A549 (cell line): ENCODE results near the gene HSPB7. TPM values are rescaled to one million over a fixed set of nuclear protein-coding genes. Genes with fewer than 3 reads are reported as not detected.

ENCODE experiments used
- ATAC-seq, 2 experiments: fragments of 200-7000 bp in 1 of 2; fragments of >200 bp in 1 of 2; cut with Nextera tagmentation in 1 of 2; cut with Tn5 transposase in 1 of 2; 3 replicates each; pipeline versions ENCODE4 v1.8.0 to v1.9.1; 2018 to 2020; ENCODE audit warnings: mild to moderate bottlenecking in 1 of 2, moderate library complexity in 1 of 2
- CTCF ChIA-PET: fragments of 300-600 bp; sonication (Branson Sonifier 250); formaldehyde crosslinking; extraction: SDS; loops from one replicate; lab custom pipeline; 2021; ENCODE audit warnings: antibody characterized with exemption, inconsistent platforms; lab: Yijun Ruan, JAX
- POLR2A ChIA-PET: fragments of 350-600 bp; formaldehyde crosslinking; extraction: SDS; loops from one replicate; lab custom pipeline; 2021; ENCODE audit warnings: antibody characterized with exemption, inconsistent platforms; lab: Yijun Ruan, JAX
- DNase-seq, 2 experiments: peaks; one replicate each; pipeline versions ENCODE4 v3.0.0 to v3.0.0-alpha.2; 2011 to 2016; ENCODE audit warnings: low read depth in 1 of 2, low spot score in 1 of 2
- FAIRE-seq: peaks from 2 replicates; lab custom pipeline; 2011; peaks lifted over from hg19 to GRCh38; lab: Jason Lieb, UNC
- H3K27ac ChIP-seq, 2 experiments: fragments of >200 bp; sonication (Bioruptor Twin); formaldehyde crosslinking; 3 replicates each; pipeline ENCODE4 v1.5.1; 2016 to 2017
- H3K4me1 ChIP-seq: fragments of >200 bp; sonication (Bioruptor Twin); formaldehyde crosslinking; 3 replicates; pipeline ENCODE4 v1.6.1; 2016
- H3K4me2 ChIP-seq: fragments of >200 bp; sonication (Bioruptor Twin); formaldehyde crosslinking; 3 replicates; pipeline ENCODE4 v1.6.1; 2016
- H3K4me3 ChIP-seq: fragments of >200 bp; sonication (Bioruptor Twin); formaldehyde crosslinking; 3 replicates; pipeline ENCODE4 v1.5.1; 2016
- H3K9me3 ChIP-seq: fragments of >200 bp; sonication (Bioruptor Twin); formaldehyde crosslinking; 3 replicates; pipeline ENCODE4 v1.6.1; 2016
- EHF ChIP-seq: fragments of 250-450 bp; sonication (Bioruptor Pico); IDR thresholded peaks from 2 replicates; pipeline ENCODE4 v1.5.0; 2020; ENCODE audit warnings: mild to moderate bottlenecking
- ESRRA ChIP-seq: fragments of 150-350 bp; IDR thresholded peaks from 2 replicates; pipeline ENCODE4 v1.6.1; 2014; ENCODE audit warnings: mild to moderate bottlenecking, low read length, borderline replicate concordance
- FOSB ChIP-seq: fragments of 250-450 bp; sonication (Bioruptor Pico); IDR thresholded peaks from 2 replicates; pipeline ENCODE4 v1.5.0; 2020; ENCODE audit warnings: mild to moderate bottlenecking, moderate library complexity
- FOSL2 ChIP-seq, 2 experiments: fragments of 450-650 bp in 1 of 2; fragments of >200 bp in 1 of 2; sonication (Bioruptor Twin) in 1 of 2; formaldehyde crosslinking; IDR thresholded peaks; 2 replicates each; pipeline versions ENCODE4 v1.5.0 to v1.6.1; 2016 to 2020; ENCODE audit warnings: mild to moderate bottlenecking in 1 of 2, moderate library complexity in 1 of 2
- FOXS1 ChIP-seq: fragments of 250-450 bp; sonication (Bioruptor Pico); IDR thresholded peaks from 2 replicates; pipeline ENCODE4 v1.5.0; 2020; ENCODE audit warnings: mild to moderate bottlenecking, moderate library complexity
- HOXA7 ChIP-seq: fragments of 250-450 bp; sonication (Bioruptor Pico); IDR thresholded peaks from 2 replicates; pipeline ENCODE4 v1.5.0; 2020; ENCODE audit warnings: mild to moderate bottlenecking, moderate library complexity
- HOXB13 ChIP-seq: fragments of 250-450 bp; sonication (Bioruptor Pico); IDR thresholded peaks from 2 replicates; pipeline ENCODE4 v1.5.0; 2020; ENCODE audit warnings: low read depth, mild to moderate bottlenecking, moderate library complexity
- JUN ChIP-seq, 2 experiments: fragments of >200 bp; sonication (Bioruptor Twin); formaldehyde crosslinking; IDR thresholded peaks; 2 replicates in 1 of 2; 3 replicates in 1 of 2; pipeline ENCODE4 v1.6.1; 2016 to 2017
- KDM1A ChIP-seq: fragments of 200-600 bp; sonication (generic); IDR thresholded peaks from 2 replicates; pipeline ENCODE4 v1.6.1; 2016; ENCODE audit warnings: low read depth, mild to moderate bottlenecking
- MAZ ChIP-seq: fragments of 150-350 bp; IDR thresholded peaks from 2 replicates; pipeline ENCODE4 v1.6.1; 2014; ENCODE audit warnings: antibody characterized with exemption, low read depth, low read length, borderline replicate concordance
- NFE2L2 ChIP-seq: fragments of 150-350 bp; conservative IDR thresholded peaks from 2 replicates; pipeline ENCODE4 v1.6.1; 2014; ENCODE audit warnings: low read length
- NPAS2 ChIP-seq: fragments of 250-450 bp; sonication (Bioruptor Pico); IDR thresholded peaks from 2 replicates; pipeline ENCODE4 v1.8.0; 2022; ENCODE audit warnings: mild to moderate bottlenecking, moderate library complexity, borderline replicate concordance
- NR3C1 ChIP-seq: fragments of >200 bp; sonication (Bioruptor Twin); formaldehyde crosslinking; IDR thresholded peaks from 3 replicates; pipeline ENCODE4 v1.6.1; 2017
- PHF8 ChIP-seq: fragments of 200-600 bp; sonication (generic); IDR thresholded peaks from 2 replicates; pipeline ENCODE4 v1.6.1; 2016; ENCODE audit warnings: low read depth, mild to moderate bottlenecking, antibody characterized with exemption, moderate library complexity, borderline replicate concordance
- POLR2AphosphoS2 ChIP-seq: conservative IDR thresholded peaks from 2 replicates; pipeline ENCODE4 v1.6.1; 2012; ENCODE audit warnings: low read length, improper control_type of control experiment, inconsistent platforms
- RARB ChIP-seq: fragments of 250-450 bp; sonication (Bioruptor Pico); IDR thresholded peaks from 2 replicates; pipeline ENCODE4 v1.8.0; 2021; ENCODE audit warnings: mild to moderate bottlenecking, moderate library complexity
- RCOR1 ChIP-seq: fragments of 150-350 bp; IDR thresholded peaks from 2 replicates; pipeline ENCODE4 v1.6.1; 2014; ENCODE audit warnings: antibody characterized with exemption, low read length, low read depth
- RFX5 ChIP-seq: fragments of 450-650 bp; IDR thresholded peaks from 2 replicates; pipeline ENCODE4 v1.7.1; 2014; ENCODE audit warnings: antibody characterized with exemption, mild to moderate bottlenecking, moderate library complexity
- RNF2 ChIP-seq: fragments of 200-600 bp; sonication (generic); IDR thresholded peaks from 2 replicates; pipeline ENCODE4 v1.6.1; 2016; ENCODE audit warnings: low read depth, mild to moderate bottlenecking, antibody characterized with exemption, moderate library complexity, borderline replicate concordance
- TFCP2L1 ChIP-seq: fragments of 250-450 bp; sonication (Bioruptor Pico); IDR thresholded peaks from 2 replicates; pipeline ENCODE4 v1.5.0; 2021; ENCODE audit warnings: mild to moderate bottlenecking
- TP53 ChIP-seq: fragments of 250-450 bp; sonication (Bioruptor Pico); IDR thresholded peaks from 2 replicates; pipeline ENCODE4 v1.5.0; 2021; ENCODE audit warnings: mild to moderate bottlenecking, moderate library complexity
- ZFP36 ChIP-seq: fragments of 450-650 bp; IDR thresholded peaks from 2 replicates; pipeline ENCODE4 v1.6.1; 2014; ENCODE audit warnings: borderline replicate concordance; ENCODE audit not compliant: partially characterized antibody
- ZSCAN20 ChIP-seq: fragments of 250-450 bp; sonication (Bioruptor Pico); IDR thresholded peaks from 2 replicates; pipeline ENCODE4 v1.8.0; 2022; ENCODE audit warnings: mild to moderate bottlenecking, moderate library complexity
- WGBS: methylation state at CpG from one replicate; pipeline ENCODE4 v1.1.6; 2017; ENCODE audit errors: missing lambda C conversion rate; 5-methylcytosine and 5-hydroxymethylcytosine counted together
- polyA plus RNA-seq, 4 experiments: library from polyadenylated mRNA; depleted of rRNA in 3 of 4; stranded (reverse); fragments of >200 nt; fragmentation: RNase III in 1 of 4; extraction: RNeasy Plus Mini Kit Qiagen cat#74134 plus additional on column Dnase treatment in 1 of 4; gene quantifications; 2 replicates in 3 of 4; 3 replicates in 1 of 4; pipeline ENCODE4 v1.2.3, GENCODE V29; 2011 to 2017
- TF ChIP-seq, protein P1 (sequence below): IDR thresholded peaks from 2 replicates; pipeline ENCODE4 v1.6.1; 2012
- TF ChIP-seq, protein P2 (sequence below): fragments of 200-600 bp; sonication (generic); IDR thresholded peaks from 2 replicates; pipeline ENCODE4 v1.6.1; 2016; ENCODE audit warnings: antibody characterized with exemption, mild to moderate bottlenecking, moderate library complexity

The HSPB7 gene
- polyA plus RNA-seq, 2 of the 4 experiments (the other 2 are of a cell fraction), result not detected

DNA sequence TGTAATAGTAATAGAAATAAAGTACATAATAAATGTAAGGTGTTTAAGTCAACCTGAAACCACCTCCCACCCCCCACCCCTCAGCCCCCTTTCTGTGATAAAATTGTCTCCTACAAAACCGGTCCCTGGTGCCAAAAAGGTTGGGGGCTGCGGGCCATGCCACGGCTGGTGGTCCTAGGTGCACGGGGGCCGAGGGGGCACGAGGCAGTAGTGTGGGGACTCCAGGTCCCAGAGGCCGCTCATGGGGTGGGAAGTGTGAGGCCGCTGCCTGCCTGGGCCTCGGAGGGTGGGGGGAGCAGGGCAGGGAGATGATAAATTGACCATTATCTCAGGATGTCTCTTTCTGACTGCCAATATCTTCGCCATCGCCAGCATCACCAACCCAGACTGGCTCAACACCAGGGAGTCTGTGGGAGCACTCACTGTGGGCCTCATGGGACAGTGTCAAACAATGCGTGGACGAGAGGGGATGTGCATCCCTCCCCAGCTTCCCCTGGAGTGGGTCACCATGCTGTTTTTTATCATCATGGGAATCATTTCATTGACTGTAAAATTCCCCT lies 48.4 kb downstream of the HSPB7 start:
- peaks cover 8% of the 10 kb centered on the region; the same call in 1 of the 3 replicates for H3K9me3 ChIP-seq
- peaks cover 7% of the 10 kb centered on the region; the same call in 1 of the 3 replicates for H3K4me1 ChIP-seq
- no peak for FAIRE-seq
- ChIA-PET POLR2A (no interaction called here), CTCF (interaction anchor here (2.0 kb wide), 1 partner anchor 25 kb away, joined by 6 read pairs; no protein-coding TSS in a partner anchor)
- ATAC-seq, result no peak
- no peak overlapping the region for H3K4me2 ChIP-seq
- no peak overlapping the region for H3K27ac ChIP-seq
- 96% methylated on average over 13 of the region's 13 CpGs for WGBS
- no peak for DNase-seq
- TF ChIP-seq RNF2 (no peak), MAZ (no peak), ZSCAN20 (no peak), POLR2AphosphoS2 (no peak), RCOR1 (no peak), HOXB13 (CRISPR knock-in tag) (no peak), FOXS1 (CRISPR knock-in tag) (no peak), KDM1A (no peak)
- H3K4me3 ChIP-seq, result no peak overlapping the region

DNA sequence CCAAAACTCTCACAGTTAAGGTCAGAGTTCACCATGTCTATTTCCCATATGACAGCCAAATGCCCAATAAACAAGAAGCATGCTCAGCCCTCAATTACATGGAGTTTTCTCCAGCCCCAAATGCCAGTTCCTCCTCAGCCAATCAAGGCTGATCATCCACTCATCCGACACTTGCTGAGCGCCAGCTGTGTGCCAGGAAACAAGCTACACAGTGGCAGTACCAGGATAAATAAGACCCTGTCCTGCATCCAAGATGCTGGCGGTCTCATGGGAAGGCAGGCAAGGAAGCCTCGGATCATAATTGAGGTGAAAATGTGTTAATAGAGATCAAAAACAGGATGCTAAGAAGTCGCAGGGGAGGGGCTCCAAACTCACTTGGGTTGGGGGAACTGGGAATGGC lies 49.7 kb downstream of the HSPB7 start:
- TF ChIP-seq FOXS1 (CRISPR knock-in tag), result no peak
- no peak for TF ChIP-seq RFX5
- TF ChIP-seq NR3C1, result no peak
- no peak for TF ChIP-seq ZFP36
- no peak for TF ChIP-seq FOSL2 (IDR thresholded peaks at IDR 0.05)
- TF ChIP-seq FOSL2 (CRISPR knock-in tag; IDR thresholded peaks at IDR 0.05), result no peak
- TF ChIP-seq NPAS2 (CRISPR knock-in tag), result no peak
- TF ChIP-seq, protein P1, sequence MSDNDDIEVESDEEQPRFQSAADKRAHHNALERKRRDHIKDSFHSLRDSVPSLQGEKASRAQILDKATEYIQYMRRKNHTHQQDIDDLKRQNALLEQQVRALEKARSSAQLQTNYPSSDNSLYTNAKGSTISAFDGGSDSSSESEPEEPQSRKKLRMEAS, result no peak
- TF ChIP-seq FOSB (CRISPR knock-in tag), result no peak
- TF ChIP-seq, protein P2, sequence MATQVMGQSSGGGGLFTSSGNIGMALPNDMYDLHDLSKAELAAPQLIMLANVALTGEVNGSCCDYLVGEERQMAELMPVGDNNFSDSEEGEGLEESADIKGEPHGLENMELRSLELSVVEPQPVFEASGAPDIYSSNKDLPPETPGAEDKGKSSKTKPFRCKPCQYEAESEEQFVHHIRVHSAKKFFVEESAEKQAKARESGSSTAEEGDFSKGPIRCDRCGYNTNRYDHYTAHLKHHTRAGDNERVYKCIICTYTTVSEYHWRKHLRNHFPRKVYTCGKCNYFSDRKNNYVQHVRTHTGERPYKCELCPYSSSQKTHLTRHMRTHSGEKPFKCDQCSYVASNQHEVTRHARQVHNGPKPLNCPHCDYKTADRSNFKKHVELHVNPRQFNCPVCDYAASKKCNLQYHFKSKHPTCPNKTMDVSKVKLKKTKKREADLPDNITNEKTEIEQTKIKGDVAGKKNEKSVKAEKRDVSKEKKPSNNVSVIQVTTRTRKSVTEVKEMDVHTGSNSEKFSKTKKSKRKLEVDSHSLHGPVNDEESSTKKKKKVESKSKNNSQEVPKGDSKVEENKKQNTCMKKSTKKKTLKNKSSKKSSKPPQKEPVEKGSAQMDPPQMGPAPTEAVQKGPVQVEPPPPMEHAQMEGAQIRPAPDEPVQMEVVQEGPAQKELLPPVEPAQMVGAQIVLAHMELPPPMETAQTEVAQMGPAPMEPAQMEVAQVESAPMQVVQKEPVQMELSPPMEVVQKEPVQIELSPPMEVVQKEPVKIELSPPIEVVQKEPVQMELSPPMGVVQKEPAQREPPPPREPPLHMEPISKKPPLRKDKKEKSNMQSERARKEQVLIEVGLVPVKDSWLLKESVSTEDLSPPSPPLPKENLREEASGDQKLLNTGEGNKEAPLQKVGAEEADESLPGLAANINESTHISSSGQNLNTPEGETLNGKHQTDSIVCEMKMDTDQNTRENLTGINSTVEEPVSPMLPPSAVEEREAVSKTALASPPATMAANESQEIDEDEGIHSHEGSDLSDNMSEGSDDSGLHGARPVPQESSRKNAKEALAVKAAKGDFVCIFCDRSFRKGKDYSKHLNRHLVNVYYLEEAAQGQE, result no peak
- no peak for TF ChIP-seq TFCP2L1 (CRISPR knock-in tag)
- TF ChIP-seq JUN (IDR thresholded peaks at IDR 0.05), result no peak
- no peak for TF ChIP-seq HOXA7 (CRISPR knock-in tag)
- no peak for TF ChIP-seq NFE2L2
- TF ChIP-seq ESRRA, result no peak
- no peak for TF ChIP-seq RARB (CRISPR knock-in tag)
- TF ChIP-seq RCOR1, result no peak
- TF ChIP-seq PHF8, result no peak
- TF ChIP-seq RNF2, result no peak
- no peak for TF ChIP-seq TP53 (CRISPR knock-in tag)
- no peak for TF ChIP-seq EHF (CRISPR knock-in tag)
- ATAC-seq, result no peak

More for the DNA sequence above, 49.7 kb downstream of the HSPB7 start:
- WGBS, result 92% methylated on average over 5 of the region's 5 CpGs
- CTCF ChIA-PET, result interaction anchor here (1.2 to 2.0 kb wide), 2 partner anchors 12 to 26 kb away, joined by 3 to 6 read pairs; no protein-coding TSS in a partner anchor
- no peak overlapping the region for H3K27ac ChIP-seq
- no peak for DNase-seq
- H3K4me1 ChIP-seq, result peaks cover 7% of the 10 kb centered on the region; the same call in 1 of the 3 replicates
- no peak for FAIRE-seq
- peaks cover 8% of the 10 kb centered on the region; the same call in 1 of the 3 replicates for H3K9me3 ChIP-seq
- no peak overlapping the region for H3K4me3 ChIP-seq
- POLR2A ChIA-PET, result no interaction called here
- H3K4me2 ChIP-seq, result no peak overlapping the region
